Activated CD8-positive, alpha-beta memory T cell treated with anti-CD3 and anti-CD28 coated beads, Interleukin-2, amount 50 U/mL, for 24 hours (primary cell): ENCODE data around the gene GAL3ST3.
"Not testable (repeated sequence)": the region's sequence is repeated elsewhere in the genome, so short reads cannot be mapped to it uniquely, and the experiment has no call there.

Experiments used
- DNase-seq: peaks from one replicate; pipeline ENCODE4 v3.0.0-alpha.2; 2020; ENCODE audit errors: extremely low read depth

Gene GAL3ST3

DNA sequence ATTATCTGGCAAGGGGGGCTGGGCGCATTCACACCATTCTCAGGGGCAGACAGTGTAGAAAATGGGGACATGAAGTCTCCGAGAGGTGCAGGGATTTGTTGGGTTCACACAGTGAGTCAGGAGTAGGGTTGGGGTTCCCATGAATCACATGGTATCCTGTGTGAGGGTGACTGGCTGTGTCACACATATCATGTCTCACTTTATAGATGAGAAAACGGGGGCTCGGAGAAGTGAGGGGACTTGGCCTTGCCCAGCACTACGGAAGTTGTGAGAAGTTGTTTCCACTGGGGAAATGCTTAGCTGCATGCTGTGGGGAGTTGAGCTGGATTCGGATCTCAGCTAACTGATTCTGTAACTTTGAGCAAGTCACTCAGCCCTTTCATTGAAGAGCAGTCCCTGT, 4.2 kb downstream of the GAL3ST3 start:
- DNase-seq = no peak

DNA sequence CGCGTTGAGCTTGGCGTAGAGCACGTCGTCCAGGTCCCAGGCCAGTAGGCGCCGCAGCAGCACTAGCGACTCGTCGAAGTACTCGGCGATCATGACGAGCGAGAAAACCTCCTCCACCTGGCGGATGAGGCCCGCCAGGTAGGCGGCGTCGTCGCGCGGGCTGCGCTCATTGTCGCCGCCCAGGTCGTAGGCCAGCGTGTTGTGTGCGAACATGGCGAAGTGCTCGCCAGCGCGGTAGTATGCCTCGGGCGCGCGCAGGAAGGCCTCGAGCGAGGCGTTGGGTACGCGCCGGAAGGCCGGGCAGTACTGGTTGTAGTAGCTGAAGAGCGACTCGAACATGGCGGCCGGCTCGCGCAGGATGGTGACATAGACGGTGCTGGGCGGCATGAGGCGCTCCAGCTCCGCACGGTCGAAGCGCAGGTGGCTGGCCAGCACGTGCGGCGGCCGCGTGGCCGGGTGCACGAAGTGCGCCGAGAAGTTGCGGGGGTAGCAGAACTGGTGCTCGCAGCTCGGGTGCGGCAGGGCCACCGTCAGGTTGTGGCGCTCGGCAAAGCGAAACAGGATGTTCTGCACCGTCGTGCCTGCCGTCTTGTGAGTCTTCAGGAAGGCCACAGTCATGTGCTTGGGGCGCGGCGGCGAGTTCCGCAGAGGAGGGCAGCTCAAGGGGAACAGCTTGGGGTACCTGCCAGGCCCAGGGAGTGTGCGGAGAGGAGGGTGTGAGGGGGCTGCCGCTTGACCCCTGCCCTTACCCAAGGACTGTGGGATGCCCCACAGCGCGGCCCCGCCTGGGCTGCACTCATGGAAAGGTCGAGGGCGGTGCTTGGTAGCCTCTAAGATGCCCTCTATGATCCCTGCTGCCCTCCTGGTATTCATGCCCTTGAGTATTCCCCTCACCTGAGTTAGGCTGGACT, 5.7 kb downstream of the GAL3ST3 start:
- DNase-seq = no peak

DNA sequence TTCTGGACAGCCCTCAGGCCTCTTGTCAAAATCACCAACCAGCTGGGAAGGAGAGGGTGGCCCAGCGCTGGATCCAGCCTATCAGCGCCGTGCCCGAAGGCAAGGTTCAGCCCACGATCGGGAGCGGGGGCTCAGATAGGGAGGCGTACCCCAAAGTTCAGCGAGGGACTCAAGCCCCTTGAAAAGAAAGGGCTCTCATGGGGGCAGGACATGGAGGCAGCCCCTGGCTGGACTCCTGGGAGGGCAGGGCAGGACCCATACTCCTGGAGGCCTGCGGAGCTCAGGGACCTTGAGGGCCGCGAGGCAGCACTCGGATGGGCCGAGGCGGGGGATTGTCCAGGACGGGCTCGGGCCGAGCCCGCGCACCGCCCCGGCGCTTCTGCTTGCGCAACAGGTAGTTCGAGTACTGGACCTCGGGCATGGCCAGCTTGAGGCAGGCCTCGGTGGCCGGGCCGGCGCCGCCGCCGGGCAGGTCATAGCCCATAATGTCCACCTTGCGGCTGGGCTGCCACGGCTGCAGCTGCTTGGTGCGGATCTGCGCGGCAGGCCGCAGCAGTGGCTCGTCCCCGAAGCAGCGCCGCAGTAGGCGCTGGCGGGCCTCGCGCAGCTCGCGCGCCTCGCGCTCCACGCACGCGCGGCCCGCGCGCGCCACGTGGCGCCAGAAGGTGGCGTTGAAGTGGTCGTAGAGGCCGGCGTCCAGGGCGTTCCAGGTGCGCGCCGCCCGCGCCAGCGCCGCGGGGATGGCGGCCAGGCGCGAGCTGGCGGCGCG, 6.5 kb downstream of the GAL3ST3 start:
- DNase-seq = no peak

DNA sequence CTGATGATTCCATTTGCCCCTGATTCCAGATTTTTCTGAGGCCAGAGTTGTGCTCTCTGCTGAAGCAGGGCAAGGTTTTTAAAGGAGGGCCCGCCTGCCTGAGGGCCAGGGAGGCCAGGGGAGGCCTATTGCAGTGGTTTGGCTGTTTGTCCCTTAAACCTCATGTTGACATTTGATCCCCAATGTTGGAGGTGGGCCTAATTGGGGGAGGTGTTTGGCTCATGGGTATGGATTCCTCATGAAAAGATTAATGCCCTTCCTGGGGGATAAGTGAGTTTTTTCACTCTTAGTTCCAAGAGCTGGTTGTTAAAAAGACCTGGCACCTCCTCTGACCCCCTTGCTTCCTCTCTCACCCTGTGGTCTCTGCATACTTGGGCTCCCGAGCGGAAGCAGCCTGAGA, 9.2 kb downstream of the GAL3ST3 start:
- no peak for DNase-seq

DNA sequence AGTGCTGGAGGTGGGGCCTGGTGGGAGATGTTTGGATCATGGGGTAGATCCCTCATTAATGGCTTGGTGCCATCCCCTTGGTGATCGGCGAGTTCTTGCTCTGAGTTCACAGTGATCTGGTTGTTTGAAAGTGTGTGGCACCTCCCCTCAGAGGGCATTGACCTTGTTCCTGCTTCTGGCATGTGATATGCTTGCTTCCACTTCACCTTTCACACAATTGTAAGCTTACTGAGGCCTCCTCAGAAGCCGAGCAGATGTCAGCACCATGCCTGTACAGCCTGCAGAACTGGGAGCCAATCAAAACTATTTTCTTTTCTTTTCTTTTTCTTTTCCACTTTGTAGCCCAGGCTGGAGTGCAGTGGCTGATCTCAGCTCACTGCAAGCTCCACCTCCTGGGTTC, 11.6 kb downstream of the GAL3ST3 start:
- no peak for DNase-seq

DNA sequence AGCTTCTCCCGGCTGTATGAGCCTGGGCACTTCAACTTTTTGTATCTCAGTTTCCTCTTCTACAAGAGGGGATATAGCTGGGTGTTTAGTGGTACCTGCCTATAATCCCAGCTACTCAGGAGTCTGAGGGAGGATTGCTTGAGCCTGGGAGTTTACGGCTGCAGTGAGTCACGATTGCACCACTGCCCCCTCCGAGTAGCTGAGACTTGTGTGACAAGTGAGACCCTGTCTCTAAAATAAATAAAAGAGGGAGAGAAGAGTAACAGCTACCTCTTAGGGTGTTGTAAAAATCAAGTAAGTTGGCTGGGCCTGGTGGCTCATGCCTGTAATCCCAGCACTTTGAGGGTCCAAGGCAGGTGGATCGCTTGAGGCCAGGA, 12.6 kb downstream of the GAL3ST3 start:
- no peak for DNase-seq

DNA sequence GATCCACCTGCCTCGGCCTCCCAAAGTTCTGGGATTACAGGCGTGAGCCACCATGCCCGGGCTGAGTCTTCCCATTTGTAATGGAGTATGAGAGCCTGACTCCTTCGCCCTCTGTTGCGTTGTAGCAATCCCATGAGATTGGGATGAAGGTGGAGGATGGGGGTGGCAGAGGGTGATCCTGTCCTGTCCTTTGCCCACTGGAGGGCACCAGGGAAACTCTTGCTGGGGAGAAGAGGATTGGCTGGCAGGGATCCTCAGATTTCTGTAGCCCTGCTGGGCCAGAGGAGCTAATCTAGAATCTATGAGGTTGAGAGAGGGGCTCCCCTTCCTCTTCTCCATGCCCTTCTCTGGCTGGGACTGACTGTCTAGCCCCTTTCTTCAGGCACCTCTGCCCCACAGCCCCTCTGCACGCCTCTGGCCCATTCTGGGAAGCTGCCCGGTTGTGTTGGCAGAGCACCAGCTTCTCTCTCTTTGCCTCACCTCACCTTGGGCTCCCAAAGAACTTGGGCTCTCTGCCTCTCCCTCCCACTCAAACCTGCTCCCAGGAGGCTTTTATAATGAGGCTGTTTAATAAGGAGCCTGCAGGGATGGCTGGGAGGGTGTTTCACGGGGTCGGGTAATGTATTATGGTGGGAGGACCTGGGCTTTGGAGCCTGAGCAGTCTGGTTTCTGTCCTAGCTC, 13.2 kb downstream of the GAL3ST3 start:
- DNase-seq = no peak

DNA sequence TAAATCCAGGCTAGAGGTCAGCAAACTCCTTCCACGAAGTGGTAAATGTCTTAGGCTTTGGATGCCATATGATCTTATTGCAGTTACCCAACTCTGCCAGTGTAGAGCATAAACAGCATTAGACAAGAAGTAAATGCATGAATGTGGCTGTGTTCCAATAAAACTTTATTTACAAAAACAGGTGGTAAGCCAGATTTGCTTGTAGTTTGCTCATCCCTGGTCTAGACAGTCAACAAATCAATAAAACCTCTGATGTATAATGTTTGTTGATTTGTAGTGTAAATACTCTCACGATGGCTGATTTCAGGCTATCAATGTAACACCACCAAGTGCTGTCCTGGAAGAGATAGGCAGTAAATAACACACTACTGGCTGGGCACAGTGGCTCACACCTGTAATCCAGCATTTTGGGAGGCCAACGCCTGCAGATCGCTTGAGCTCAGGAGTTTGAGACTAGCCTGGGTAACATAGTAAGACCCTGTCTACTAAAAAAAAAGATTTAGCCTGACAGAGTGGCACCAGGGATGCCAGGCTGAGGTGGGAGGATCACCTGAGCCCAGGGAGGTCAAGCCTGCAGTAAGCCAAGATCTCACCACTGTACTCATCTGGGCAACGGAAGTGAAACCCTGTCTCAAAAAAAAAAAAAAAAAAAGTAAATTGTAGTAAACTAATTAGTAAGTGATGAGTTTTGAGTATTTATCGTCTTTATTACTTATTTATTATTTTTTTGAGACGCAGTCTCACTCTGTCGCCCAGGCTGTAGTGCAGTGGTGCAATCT, 15.8 kb downstream of the GAL3ST3 start:
- DNase-seq = no peak

DNA sequence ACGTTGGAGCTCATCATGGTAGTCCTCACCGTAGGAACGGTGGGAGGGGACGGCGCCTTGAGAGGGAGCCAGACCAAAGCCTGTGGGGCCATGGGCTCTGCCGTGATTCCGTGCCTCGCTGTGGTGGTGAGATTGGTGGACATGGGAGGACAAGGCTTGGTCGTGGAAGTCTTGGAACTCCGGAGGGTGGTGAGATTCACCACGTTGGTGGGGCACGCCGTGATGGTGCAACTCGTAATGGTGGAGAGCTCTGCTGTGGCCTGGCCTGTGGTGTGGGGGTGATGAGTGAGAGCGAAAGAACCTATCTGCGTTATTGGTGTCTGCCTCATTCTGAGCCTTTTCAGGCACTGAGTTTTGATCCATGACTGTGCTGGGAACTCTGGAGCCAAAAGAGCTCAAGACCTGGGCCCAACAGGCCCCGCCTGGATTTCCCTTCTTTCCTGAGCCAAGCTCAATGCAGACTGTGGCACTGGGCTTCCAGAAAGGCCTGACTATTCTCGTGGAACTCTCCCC, 22.9 kb downstream of the GAL3ST3 start, which contains the start of gene CATSPER1:
TSS of gene CATSPER1 (minus strand) at position 463 of the 513 bp plus-strand sequence. CDS start at position 363, 100 bp downstream.
- DNase-seq = no peak

DNA sequence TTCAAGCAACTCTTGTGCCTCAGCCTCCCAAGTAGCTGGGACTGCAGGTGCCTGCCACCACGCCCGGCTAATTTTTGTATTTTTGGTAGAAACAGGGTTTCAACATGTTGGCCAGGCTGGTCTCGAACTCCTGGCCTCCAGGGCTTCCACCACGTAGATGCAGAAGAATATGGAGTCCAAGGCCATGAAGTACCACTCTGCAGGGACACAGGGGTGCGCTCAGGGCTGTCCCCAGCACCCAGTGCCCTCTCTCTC, 25.8 kb downstream of the GAL3ST3 start:
- DNase-seq = not testable (repeated sequence)

DNA sequence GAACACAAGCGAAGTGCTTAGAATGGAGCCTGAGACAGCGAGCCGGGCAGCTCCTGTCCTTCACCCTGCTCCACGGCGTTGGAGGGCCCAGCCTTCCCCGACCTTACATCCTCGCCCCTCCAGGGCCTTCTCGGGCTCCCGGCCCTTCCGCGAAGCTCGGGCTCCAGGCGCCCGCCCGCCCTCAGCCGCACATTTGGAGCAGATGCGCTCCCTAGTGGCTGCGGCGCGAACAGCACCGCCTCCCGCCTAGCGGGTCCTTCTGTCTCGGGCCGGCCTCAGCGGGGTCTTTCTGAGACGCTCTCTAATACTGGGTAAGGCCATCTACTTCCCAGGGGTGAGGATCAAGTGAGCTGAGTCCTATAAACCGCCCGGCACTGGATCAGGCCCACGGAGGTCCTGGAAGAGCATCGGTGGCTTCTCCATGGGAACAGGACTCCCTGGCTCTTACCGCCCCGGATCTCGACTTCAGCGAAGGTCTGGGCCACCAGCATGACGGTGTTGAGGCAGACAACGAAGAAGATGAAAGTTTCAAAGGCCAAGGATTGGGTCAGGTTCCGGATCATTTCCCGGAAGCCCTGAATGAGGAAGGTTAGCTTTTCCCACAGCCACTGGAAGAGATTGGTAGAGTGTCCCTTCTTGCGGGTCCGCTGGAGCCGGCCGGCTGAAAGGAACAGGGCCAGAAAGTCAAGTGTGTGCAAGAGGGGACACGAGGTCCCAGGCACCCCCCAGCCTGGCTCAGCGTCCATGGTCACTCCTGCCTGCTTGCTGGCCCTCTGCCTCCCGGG, 26.4 kb downstream of the GAL3ST3 start:
- DNase-seq = peak; percentile 39

DNA sequence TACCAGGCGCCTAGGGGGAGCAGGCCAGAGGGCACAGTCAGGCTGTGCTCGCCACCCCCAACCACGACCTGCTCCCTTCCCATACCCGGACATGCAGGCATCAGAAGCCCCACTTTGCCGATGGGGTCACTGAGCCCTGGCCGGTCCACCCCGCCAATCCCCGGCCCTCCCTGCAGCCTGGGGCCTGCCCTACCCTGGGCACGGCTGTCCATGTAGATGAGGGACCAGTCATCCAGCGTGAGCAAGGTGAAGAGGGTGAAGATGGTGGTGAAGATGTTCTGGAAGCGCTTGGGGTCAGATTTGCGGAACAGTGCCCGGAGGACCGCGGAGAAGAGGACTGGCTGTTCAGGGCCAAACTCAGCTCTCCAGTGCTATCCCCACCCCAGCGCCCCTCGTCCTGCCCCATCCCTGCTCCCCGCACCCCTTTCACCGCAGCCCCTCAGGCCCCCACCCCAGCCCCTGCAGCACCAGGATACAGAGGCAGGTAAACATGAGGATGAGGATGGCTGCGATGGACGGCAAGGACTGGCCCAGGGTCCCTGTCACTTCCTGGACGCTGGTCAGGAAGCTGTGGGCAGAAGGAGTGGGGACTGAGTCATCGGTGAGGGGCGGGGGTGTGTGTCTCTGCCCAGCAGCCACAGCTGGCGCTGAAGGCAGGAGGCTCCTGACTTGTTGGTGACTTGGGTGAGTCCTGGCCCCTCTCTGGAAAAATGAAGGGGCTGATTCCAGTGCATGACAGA, 28.2 kb downstream of the GAL3ST3 start:
- no peak for DNase-seq

DNA sequence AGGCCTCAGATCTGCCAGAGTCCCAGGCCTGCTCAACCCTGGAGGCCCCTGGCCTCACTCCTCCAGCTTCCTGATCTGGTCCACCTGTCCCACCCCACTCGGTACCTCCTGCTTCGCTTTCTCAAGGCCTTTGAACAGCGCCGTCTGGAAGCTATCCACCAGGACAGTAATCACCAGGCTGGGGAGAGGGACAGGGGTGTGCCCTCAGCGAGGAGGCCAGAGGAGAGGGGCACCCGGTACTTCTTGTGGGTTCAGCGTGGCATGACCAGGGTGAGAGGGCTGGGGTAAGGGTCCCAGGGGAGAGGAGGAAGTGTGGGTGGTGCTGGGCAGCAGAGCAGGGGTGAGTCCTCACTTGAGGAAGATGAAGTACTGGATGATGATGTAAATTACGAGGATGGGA, 28.7 kb downstream of the GAL3ST3 start:
- no peak for DNase-seq

DNA sequence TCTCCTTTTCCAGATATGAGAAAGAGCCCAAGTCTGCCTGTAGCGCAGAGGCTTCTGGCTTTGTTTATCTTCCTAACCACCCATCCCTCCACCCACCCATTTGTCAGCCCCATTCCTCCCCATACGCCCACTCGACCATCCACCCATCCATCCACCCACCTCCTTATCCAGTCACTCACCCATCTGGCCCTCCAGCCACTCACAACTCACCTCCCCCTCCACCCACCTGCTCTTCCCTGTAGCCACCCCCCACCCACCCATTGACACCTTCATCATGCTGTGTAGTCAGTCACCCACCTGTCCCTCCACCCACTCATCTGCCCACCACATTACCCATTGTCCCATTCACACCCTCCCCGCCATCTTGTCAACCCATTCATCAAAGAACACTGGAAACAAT, 31.6 kb downstream of the GAL3ST3 start:
- DNase-seq = no peak

DNA sequence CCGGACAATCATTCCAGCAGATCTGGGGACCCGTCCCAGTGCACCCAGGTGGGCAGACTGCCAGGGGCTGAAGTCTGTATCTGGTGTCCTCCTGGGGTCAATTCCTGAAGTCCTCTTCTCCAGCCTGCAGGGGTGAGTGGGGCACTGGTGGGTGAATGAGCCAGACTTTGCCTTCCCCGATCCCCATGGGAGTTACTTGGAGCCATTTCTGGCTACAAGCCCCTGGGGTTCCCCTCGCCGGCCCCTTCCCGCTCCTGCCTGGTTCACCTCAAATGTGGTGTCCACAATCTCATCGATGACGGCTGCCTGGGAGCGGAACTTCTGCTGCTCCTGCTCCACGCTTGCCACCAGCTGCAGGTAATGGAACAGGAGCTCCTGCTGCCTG, 32.2 kb downstream of the GAL3ST3 start:
- no peak for DNase-seq

DNA sequence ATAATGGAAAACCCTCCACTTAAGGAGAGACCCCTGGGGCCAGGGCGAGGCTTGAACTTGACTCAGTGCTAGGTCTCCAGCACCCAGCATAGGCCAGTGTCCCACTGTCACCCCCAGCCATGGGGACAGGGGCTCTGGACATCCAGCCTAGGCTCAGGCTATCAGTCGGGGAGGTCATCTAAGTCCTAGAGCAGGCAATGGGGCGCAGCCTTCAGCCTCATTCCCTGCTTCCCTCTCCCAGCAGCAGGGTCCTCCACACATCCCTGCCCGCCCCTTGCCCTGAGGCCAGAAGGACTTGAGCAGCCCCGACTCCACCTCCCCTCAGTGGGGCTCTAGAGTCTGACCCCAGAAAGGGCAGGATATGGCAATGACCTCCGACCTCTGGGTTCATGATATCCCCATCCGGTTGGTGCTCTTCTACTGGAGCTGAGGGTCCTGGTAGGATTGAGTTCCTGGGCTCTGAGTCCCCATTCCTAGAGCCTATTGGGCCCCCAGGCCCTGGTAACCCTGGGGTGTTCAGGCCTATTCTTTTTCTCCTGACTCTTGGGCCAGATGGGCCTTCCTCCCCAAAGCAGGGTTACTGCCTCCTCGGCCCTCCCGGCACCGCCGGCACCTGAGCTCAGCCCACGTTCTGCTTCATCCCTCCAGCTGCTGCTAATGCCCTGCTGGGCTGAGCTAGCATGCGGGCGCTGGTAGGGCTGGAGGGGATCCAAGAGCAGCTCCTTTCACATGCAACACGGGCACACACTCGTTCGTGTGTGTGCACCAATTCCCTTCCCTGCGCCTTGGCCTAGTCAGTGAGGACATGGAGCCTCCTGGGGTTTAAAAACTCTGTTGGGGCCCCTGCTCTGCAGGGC, 32.8 kb downstream of the GAL3ST3 start:
- no peak for DNase-seq

DNA sequence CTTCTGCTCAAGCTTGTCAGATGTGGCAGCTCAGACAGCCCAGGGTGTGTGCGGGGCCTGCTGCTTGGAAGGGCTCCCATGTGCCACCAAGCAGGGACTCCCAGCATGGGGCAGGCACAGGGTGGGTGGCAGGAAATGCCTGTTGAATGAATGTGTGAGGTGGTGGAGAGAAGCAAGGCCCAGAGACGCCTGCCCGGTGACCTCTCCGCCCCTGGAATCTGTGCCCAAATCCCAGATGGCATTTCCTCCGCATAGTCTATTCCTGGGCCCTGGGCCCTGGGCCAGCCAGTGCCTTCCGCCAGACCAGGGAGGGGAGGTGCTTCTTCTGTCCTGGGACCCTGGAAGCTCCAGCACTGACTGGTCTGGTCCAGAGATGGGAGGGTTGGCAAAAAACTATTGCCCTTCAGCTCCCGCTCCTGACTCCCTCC, 33.5 kb downstream of the GAL3ST3 start:
- no peak for DNase-seq

DNA sequence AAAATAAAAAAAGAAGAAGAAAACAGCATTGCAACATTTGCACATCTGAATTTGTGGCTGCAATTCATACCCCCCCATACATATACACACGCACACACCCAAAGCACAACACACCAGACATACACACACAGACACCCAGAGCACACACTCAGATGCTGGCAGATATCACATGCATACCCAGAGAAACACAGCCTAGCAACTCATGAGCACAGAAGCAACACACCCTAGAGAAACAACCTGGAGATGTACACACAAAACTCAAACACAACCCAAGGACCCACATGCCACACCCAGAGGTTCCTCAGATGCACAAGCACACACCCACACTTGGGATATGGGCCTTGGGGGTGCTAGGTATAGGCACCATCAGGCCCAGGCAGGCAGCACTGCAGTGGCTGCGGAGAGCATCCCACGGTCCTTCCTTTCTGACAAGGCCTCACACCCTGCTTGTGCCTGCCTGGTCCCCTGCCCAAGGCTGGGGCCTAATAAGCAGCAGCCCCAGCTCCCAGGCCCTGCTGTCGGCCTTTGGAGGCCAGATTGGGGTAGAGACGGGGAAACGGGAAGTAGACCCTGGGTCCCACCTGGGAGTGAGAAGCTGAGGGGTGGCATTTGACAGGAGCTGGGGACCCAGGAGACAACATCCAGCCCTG, 34.0 kb downstream of the GAL3ST3 start:
- DNase-seq = no peak

DNA sequence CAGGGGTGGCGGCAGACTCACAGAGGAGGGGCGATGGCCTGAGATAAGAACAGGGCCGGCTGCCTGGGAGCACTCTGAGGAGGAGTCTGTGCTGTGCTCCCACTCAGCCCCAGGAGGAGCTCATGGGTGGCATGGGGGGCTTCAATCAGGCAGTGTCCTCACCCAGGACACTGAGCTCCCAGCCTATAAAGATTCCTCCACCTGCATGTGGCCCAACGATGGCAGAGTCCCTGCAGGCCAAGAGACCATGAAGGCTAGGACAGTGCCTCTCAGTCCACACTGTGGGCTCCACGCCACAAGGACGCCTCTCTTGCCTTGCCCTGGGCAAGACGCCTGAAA, 35.2 kb downstream of the GAL3ST3 start:
- DNase-seq = no peak
